PC-9 (cell line): ENCODE data around the gene USP28. TPM values are rescaled to one million over a fixed set of nuclear protein-coding genes. Genes with fewer than 3 reads are reported as not detected.

ENCODE experiments used
- BruUV-seq: library from RNA; stranded (reverse); fragments of 400-500 nt; replicated peaks from 2 replicates; lab custom pipeline; 2021; lab: Mats Ljungman, UMichigan
- CTCF ChIA-PET: fragments of 300-600 bp; sonication (Branson Sonifier 250); formaldehyde crosslinking; loops from one replicate; lab custom pipeline; 2022; ENCODE audit warnings: antibody characterized with exemption; lab: Charles Lee
- POLR2A ChIA-PET: fragments of 300-600 bp; sonication (Branson Sonifier 250); formaldehyde crosslinking; loops from one replicate; lab custom pipeline; 2022; ENCODE audit warnings: antibody characterized with exemption; ENCODE audit not compliant: unreplicated experiment; lab: Charles Lee
- DNase-seq, 2 experiments: peaks; one replicate each; pipeline versions ENCODE4 v3.0.0 to v3.0.0-alpha.2; 2015 to 2022; ENCODE audit warnings: mixed read lengths in 1 of 2
- H2AFZ ChIP-seq: fragments of 200-600 bp; sonication (generic); 2 replicates; pipeline ENCODE4 v1.8.1; 2017; ENCODE audit warnings: antibody characterized with exemption
- H3F3A ChIP-seq: fragments of 200-600 bp; sonication (generic); 2 replicates; pipeline ENCODE4 v1.8.1; 2017; ENCODE audit warnings: antibody characterized with exemption, mild to moderate bottlenecking, low read depth; ENCODE audit not compliant: insufficient read depth
- H3K27ac ChIP-seq: fragments of 200-600 bp; sonication (generic); 2 replicates; pipeline ENCODE4 v1.6.1; 2016; ENCODE audit warnings: mixed run types
- H3K27me3 ChIP-seq: fragments of 200-600 bp; sonication (generic); 2 replicates; pipeline ENCODE4 v1.6.1; 2016; ENCODE audit warnings: low read depth, mixed run types; ENCODE audit not compliant: insufficient read depth
- H3K36me3 ChIP-seq: fragments of 200-600 bp; sonication (generic); 2 replicates; pipeline ENCODE4 v1.6.1; 2016; ENCODE audit warnings: low read depth, mixed run types
- H3K4me1 ChIP-seq: fragments of 200-600 bp; sonication (generic); replicated peaks from 2 replicates; pipeline ENCODE4 v1.6.1; 2016; ENCODE audit warnings: mixed run types; ENCODE audit not compliant: insufficient read depth
- H3K4me2 ChIP-seq: fragments of 200-600 bp; sonication (generic); 2 replicates; pipeline ENCODE4 v1.6.1; 2017; ENCODE audit warnings: mixed run types
- H3K4me3 ChIP-seq: fragments of 200-600 bp; sonication (generic); 2 replicates; pipeline ENCODE4 v1.6.1; 2016; ENCODE audit warnings: mixed run types
- H3K79me2 ChIP-seq: fragments of 200-600 bp; sonication (generic); 2 replicates; pipeline ENCODE4 v1.6.1; 2017; ENCODE audit warnings: low read depth, mixed run types
- H3K9me2 ChIP-seq: fragments of 200-600 bp; sonication (generic); 2 replicates; pipeline ENCODE4 v1.8.1; 2017; ENCODE audit warnings: mild to moderate bottlenecking; ENCODE audit not compliant: insufficient read depth
- H3K9me3 ChIP-seq: fragments of 200-600 bp; sonication (generic); 2 replicates; pipeline ENCODE4 v1.8.1; 2016; ENCODE audit warnings: low read depth; ENCODE audit not compliant: insufficient read depth
- H4K20me1 ChIP-seq: fragments of 200-600 bp; sonication (generic); 2 replicates; pipeline ENCODE4 v1.8.1; 2017; ENCODE audit not compliant: insufficient read depth
- EZH2 ChIP-seq: fragments of 200-600 bp; sonication (generic); IDR thresholded peaks from 2 replicates; pipeline ENCODE4 v1.8.0; 2017; ENCODE audit warnings: antibody characterized with exemption, low read depth
- intact Hi-C: fragments of 100-400 bp; cut with micrococcal nuclease; formaldehyde crosslinking; loops from one replicate; pipeline ENCODE4 v1.10.0; 2022; ENCODE audit not compliant: unreplicated experiment
- total RNA-seq: library from RNA; stranded (reverse); gene quantifications from 2 replicates; pipeline ENCODE4 v1.2.3, GENCODE V29; 2021
- TF ChIP-seq, protein P1 (sequence below): fragments of 200-600 bp; sonication (generic); conservative IDR thresholded peaks from 2 replicates; pipeline ENCODE4 v1.6.1; 2017; ENCODE audit warnings: mixed run types, antibody characterized with exemption, mild to moderate bottlenecking, moderate library complexity

Gene USP28
- total RNA-seq, 1 experiment from 2014 or later = 38.1 TPM

DNA sequence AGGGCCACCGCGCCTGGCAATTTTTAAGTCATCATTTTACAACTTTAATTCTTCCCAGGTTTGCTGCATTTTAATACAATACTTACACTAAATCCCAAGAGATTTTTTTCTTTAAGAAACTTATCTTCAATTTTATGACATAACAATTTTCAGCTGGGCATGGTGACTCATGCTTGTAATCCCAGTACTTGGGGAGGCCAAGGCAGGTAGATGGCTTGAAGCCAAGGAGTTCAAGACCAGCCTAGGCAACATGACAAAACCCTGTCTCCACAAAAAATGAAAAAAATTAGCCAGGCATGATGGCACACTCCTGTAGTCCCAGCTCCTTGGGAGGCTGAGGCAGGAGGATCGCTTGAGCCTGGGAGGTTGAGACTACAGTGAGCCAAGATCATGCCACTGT, 56.9 kb downstream of the USP28 start:
- intact Hi-C loops = no loop called here
- Histone ChIP-seq H3K9me2 (no peaks in the 10 kb centered on the region), H3K4me3 (no peak overlapping the region), H3K9me3 (no peaks in the 10 kb centered on the region), H3K79me2 (no peaks in the 10 kb centered on the region), H3K27me3 (no peaks in the 10 kb centered on the region), H3F3A (no peaks in the 10 kb centered on the region), H3K4me2 (no peak overlapping the region), H3K4me1 (no peaks in the 10 kb centered on the region), H3K27ac (no peak overlapping the region), H3K36me3 (no peaks in the 10 kb centered on the region), H2AFZ (no peak overlapping the region), H4K20me1 (no peaks in the 10 kb centered on the region)
- POLR2A ChIA-PET = no interaction called here
- TF ChIP-seq EZH2 = no peak
- TF ChIP-seq, protein P1, sequence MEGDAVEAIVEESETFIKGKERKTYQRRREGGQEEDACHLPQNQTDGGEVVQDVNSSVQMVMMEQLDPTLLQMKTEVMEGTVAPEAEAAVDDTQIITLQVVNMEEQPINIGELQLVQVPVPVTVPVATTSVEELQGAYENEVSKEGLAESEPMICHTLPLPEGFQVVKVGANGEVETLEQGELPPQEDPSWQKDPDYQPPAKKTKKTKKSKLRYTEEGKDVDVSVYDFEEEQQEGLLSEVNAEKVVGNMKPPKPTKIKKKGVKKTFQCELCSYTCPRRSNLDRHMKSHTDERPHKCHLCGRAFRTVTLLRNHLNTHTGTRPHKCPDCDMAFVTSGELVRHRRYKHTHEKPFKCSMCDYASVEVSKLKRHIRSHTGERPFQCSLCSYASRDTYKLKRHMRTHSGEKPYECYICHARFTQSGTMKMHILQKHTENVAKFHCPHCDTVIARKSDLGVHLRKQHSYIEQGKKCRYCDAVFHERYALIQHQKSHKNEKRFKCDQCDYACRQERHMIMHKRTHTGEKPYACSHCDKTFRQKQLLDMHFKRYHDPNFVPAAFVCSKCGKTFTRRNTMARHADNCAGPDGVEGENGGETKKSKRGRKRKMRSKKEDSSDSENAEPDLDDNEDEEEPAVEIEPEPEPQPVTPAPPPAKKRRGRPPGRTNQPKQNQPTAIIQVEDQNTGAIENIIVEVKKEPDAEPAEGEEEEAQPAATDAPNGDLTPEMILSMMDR = no peak
- CTCF ChIA-PET = no interaction called here
- DNase-seq = no peak
- BruUV-seq = no TSS peak

DNA sequence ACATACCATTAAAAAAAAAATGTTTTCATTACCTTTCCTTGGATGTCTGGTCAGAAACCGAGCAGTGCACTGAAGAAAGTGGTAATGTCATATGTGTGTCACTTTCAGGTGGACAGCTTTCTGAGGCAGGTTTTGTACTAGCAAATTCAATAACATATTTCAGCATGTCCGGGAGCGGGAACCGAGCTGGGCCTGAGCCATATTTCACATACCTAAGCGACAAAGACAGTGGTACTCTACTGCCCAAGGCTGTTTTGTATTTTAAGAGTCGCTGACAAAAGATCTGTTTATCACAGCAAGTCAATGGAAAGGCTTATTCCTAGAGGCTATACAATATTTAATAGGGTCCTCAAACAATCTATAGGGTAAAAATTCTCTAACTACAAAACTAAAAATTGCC, 57.7 kb downstream of the USP28 start:
- Histone ChIP-seq H3K9me2 (no peaks in the 10 kb centered on the region), H3K4me1 (no peaks in the 10 kb centered on the region), H3K36me3 (0 out of 2 replicates have a peak, but pooled peaks cover 2% of the 10 kb centered on the region), H3K79me2 (no peaks in the 10 kb centered on the region), H3K27me3 (no peaks in the 10 kb centered on the region), H3K4me2 (no peak overlapping the region), H3K27ac (no peak overlapping the region), H4K20me1 (no peaks in the 10 kb centered on the region), H3F3A (no peaks in the 10 kb centered on the region), H2AFZ (no peak overlapping the region), H3K9me3 (no peaks in the 10 kb centered on the region), H3K4me3 (no peak overlapping the region)
- TF ChIP-seq EZH2 = no peak
- TF ChIP-seq, protein P1 = no peak
- POLR2A ChIA-PET = no interaction called here
- intact Hi-C loops = no loop called here
- BruUV-seq = no TSS peak
- DNase-seq = no peak
- CTCF ChIA-PET = no interaction called here

DNA sequence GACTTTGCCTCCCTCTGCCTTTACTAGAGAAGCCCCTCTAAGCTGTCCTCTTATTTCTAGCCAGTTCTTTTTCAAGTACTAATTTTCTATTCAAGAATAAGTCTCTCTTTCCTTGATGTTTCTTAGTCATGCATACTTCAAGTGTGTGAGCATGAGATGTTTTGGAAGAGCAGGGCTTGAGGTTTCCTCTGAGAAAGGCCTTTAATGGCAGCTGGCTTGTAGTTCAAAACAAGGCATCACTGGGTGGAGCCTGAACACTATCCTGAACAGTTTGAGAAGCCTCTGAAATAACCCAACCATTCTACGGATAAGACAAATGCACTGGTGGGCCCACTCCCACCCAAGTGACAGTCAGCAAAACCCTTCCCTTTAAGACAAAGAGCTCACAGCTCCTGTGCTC, 58.2 kb downstream of the USP28 start:
- no peaks in the 10 kb centered on the region for H3K27me3 ChIP-seq
- no peak for DNase-seq
- H3K79me2 ChIP-seq = no peaks in the 10 kb centered on the region
- intact Hi-C loops = no loop called here
- ChIA-PET POLR2A (no interaction called here), CTCF (no interaction called here)
- no peaks in the 10 kb centered on the region for H3F3A ChIP-seq
- H3K9me3 ChIP-seq = no peaks in the 10 kb centered on the region
- BruUV-seq = no TSS peak
- H3K36me3 ChIP-seq = 0 out of 2 replicates have a peak, but pooled peaks cover 4% of the 10 kb centered on the region
- no peak overlapping the region for H3K27ac ChIP-seq
- H3K4me3 ChIP-seq = no peak overlapping the region
- H3K4me1 ChIP-seq = no peaks in the 10 kb centered on the region
- no peak overlapping the region for H2AFZ ChIP-seq
- H4K20me1 ChIP-seq = no peaks in the 10 kb centered on the region
- no peak overlapping the region for H3K4me2 ChIP-seq
- H3K9me2 ChIP-seq = no peaks in the 10 kb centered on the region
- TF ChIP-seq, protein P1 = no peak
- TF ChIP-seq EZH2 = no peak
